ENCODE measurements around the gene FADS3.

- TF ChIP-seq EZH2 (IDR thresholded peaks at IDR 0.05; ENCODE audit: borderline replicate concordance, low read length), result no peak
- no peak for TF ChIP-seq CTCF (conservative IDR thresholded peaks at IDR 0.05 in 1 of 2, IDR thresholded peaks at IDR 0.05 in 1 of 2; ENCODE audit: extremely low read depth in 1 of 2, insufficient read depth in 1 of 2, low read depth in 1 of 2, low read length in 2 of 2)
Observed at GRCh38 chr11:61834278-61835048, 56.9 kb downstream of the FADS3 start.
